Renal cortex interstitium (tissue), 3 donors: Measurements from ENCODE around the gene CGAS. TPM values are rescaled to one million over a fixed set of nuclear protein-coding genes. Genes with fewer than 3 reads are reported as not detected.

ENCODE experiments used
- polyA plus RNA-seq, 3 donors: library from polyadenylated mRNA; unstranded; fragments of 120-200 nt; gene quantifications; one replicate each; pipeline ENCODE4 v1.2.1, GENCODE V29; 2013; ENCODE audit not compliant: insufficient read length in 3 of 3

The CGAS gene
- polyA plus RNA-seq, 3 donors = 2.9 to 3.2 (median 3.1) TPM

Other genes starting within 250 kb of the CGAS start
- 1 to 10 TPM in 1 of 3 donors, under 1 TPM in 1, not detected in 1; 0.17 to 1.0 TPM for gene KHDC1L, start 226.8 kb downstream of the CGAS start, polyA plus RNA-seq
- gene KHDC1, start 189.1 kb downstream of the CGAS start, polyA plus RNA-seq = 1 to 10 TPM; 6.2 to 9.1 (median 7.9) TPM
- gene DPPA5, start 98.0 kb downstream of the CGAS start, polyA plus RNA-seq = not detected
- gene KHDC3L, start 89.6 kb downstream of the CGAS start, polyA plus RNA-seq = under 1 TPM in 1 of 3 donors, not detected in 2; 0.20 TPM
- gene OOEP, start 82.4 kb downstream of the CGAS start, polyA plus RNA-seq = under 1 TPM in 2 of 3 donors, not detected in 1; 0.38 to 0.40 TPM
- 1 to 10 TPM in 1 of 3 donors, under 1 TPM in 2; 0.37 to 1.3 (median 0.62) TPM for gene DDX43, start 57.5 kb downstream of the CGAS start, polyA plus RNA-seq
- gene MTO1, start 9.4 kb upstream of the CGAS start, polyA plus RNA-seq = 10 to 100 TPM; 27.4 to 34.7 (median 30.3) TPM
- over 10,000 TPM; 18,648 to 21,809 (median 18,824) TPM for gene EEF1A1, start 68.7 kb upstream of the CGAS start, polyA plus RNA-seq
- gene SLC17A5, start 201.7 kb upstream of the CGAS start, polyA plus RNA-seq = 10 to 100 TPM; 18.9 to 20.6 (median 20.2) TPM
- 10 to 100 TPM; 11.9 to 14.9 (median 12.8) TPM for gene CD109, start 243.9 kb upstream of the CGAS start, polyA plus RNA-seq